ENCODE measurements around the gene CORO1C.
"Not testable (repeated sequence)": the region's sequence is repeated elsewhere in the genome, so short reads cannot be mapped to it uniquely, and the experiment has no call there.

The CORO1C gene

DNA sequence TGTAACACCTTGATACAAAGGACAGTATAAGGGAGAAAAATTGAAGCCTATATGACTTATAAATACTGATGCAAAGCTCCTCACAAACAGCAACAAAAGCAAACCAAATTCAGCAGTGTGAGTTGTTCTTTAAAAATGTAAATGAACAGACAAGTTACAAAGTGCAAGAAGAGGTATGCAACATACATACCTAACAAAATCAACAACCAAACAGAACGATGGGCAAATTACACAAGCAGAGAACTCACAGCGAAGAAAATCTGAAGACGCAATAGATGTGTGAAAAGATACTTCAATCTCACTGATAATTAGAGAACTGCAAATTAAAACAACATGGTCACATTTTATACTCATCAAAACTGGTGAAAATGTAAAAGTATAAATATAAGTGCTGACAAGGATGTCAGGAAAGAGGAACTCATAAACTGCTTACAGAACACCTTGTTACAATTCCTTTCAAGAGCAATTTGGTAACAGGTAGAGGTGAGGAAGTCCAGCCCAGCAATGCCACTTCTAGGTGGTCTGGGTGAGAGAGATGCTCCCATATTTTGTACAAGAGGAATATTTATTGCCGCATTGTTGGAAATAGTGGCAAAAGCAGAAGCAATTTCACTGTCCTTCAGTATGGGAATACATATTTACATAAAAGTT lies 47.3 kb downstream of the CORO1C start:
- FAIRE-seq, result no peak
- DNase-seq (ENCODE audit: extremely low spot score, insufficient read length, low read depth), result no peak

- no peak for DNase-seq (ENCODE audit: extremely low spot score, insufficient read length, low read depth)
- FAIRE-seq, result no peak
Observed at GRCh38 chr12:108681317-108681716, 50.0 kb downstream of the CORO1C start.

GRCh38 chr12:108679106-108679681 lies 52.1 kb downstream of the CORO1C start:
- no peak for FAIRE-seq

GRCh38 chr12:108678104-108678730 lies 53.1 kb downstream of the CORO1C start:
- DNase-seq (ENCODE audit: extremely low spot score, insufficient read length, low read depth) (no peak), FAIRE-seq (no peak)

More at GRCh38 chr12:108679106-108679681, 52.1 kb downstream of the CORO1C start:
- DNase-seq (ENCODE audit: extremely low spot score, insufficient read length, low read depth), result no peak

- FAIRE-seq (no peak), DNase-seq (ENCODE audit: extremely low spot score, insufficient read length, low read depth) (no peak)
Observed at GRCh38 chr12:108677381-108677780, 53.9 kb downstream of the CORO1C start.

DNA sequence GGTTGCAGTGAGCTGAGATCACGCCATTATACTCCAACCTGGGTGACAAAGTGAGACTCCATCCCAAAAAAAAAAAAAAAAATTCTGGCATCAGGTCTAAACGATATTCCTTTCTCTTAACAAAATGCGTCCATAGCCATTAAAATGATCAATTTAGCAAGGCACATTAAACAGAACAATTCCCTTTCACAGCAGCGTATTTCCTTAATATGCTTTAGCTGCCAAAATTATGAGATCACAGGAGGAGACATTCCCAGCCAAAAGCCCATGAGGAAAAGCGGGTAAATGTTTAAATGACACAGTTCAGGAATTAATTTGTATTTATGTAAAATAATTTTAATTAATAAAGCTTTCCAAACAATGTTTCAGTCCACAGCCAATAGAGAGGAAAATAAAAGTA lies 54.6 kb downstream of the CORO1C start:
- FAIRE-seq (no peak), DNase-seq (ENCODE audit: extremely low spot score, insufficient read length, low read depth) (no peak)

- FAIRE-seq, result no peak
Observed at GRCh38 chr12:108675792-108676191, 55.5 kb downstream of the CORO1C start.

DNA sequence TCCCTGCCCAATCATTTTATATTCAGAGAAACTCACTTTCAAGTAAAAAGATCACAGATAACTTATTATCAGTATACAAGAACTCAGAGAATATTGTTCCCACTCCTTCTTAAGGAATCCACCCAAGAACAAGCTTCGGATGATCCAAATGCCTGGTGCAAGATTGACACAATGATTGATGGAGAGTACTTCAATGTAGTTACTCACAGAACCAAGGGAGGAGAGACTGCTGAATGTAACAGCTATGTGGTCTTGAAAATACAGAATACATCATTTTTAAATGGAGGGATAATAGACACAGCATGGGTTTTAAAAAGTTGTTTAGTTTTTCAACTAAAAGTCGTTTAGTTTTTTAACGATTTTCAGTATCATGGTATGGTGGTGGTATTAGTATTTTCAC lies 59.3 kb downstream of the CORO1C start:
- DNase-seq (ENCODE audit: extremely low spot score, insufficient read length, low read depth), result no peak
- FAIRE-seq, result no peak

More at GRCh38 chr12:108675792-108676191, 55.5 kb downstream of the CORO1C start:
- no peak for DNase-seq (ENCODE audit: extremely low spot score, insufficient read length, low read depth)

DNA sequence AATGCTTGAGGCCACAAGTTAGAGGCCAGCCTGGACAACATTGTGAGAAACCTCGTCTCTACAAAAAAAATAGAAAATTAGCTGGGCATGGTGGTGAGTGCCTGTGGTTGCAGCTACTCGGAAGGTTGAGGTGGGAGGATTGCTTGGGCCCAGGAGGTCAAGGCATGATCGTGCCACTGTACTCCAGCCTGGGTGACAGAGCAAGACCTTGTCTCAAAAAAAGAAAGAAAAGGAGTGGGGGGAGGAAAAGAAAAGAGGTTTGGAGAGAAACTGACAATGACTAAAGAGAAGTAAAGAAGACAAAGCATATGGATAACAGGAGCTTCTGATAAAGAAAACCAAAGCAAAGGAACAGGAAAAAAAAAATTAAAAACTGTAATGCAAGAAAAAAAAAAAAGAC lies 60.2 kb downstream of the CORO1C start:
- DNase-seq (ENCODE audit: extremely low spot score, insufficient read length, low read depth), result no peak
- no peak for FAIRE-seq

DNA sequence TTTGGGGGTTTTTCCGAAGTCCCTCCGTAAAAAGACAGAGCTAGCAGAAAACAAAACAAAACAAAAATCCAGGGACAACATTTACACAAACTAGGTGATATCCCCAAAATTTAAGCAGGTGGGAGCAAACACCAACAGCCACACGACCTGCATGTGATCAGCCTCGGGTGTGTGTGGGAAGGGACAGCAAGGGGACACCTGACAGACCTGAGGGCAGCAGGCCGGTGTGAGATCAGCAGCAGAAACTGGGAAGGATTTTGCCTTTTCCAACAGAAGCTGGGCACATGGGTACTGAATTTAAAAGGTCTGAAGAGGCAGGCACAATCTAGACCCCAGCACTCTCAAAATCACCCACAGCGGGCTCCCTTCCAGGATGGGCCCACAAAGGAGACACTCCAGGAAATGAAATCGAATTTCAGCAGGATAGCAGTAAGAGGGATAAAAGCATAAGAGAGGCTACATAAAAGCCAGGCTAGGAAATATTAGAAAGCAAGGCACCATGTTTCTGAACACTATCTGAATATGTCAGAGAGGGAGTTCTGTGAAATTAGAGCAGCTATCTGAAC lies 61.2 kb downstream of the CORO1C start:
- FAIRE-seq, result no peak

DNA sequence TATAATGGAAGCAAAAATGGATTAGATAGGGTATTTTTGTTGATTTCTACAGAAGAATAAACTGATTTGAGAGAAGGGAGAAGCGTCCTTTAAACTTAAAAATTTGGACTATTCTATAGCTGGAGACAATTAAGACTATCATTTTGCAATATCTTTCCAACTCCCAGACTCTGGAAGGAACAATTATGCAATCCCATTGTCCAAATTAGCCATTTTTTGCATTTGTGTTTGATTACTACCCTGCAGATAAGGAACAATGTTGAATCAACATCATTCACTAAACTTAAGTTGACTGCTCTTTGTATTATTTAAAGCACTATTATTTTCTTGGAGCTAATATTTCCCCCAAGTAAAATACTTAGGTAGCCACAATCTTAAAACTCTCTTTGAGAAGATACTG lies 62.8 kb downstream of the CORO1C start:
- no peak for FAIRE-seq

More for the DNA sequence above, 61.2 kb downstream of the CORO1C start:
- no peak for DNase-seq (ENCODE audit: extremely low spot score, insufficient read length, low read depth)

GRCh38 chr12:108668063-108668462 lies 63.3 kb downstream of the CORO1C start:
- DNase-seq (ENCODE audit: extremely low spot score, insufficient read length, low read depth) (no peak), FAIRE-seq (no peak)

More for the DNA sequence above, 62.8 kb downstream of the CORO1C start:
- no peak for DNase-seq (ENCODE audit: extremely low spot score, insufficient read length, low read depth)

GRCh38 chr12:108667349-108667748 lies 64.0 kb downstream of the CORO1C start:
- FAIRE-seq (no peak), DNase-seq (ENCODE audit: extremely low spot score, insufficient read length, low read depth) (no peak)

- FAIRE-seq, result no peak
- DNase-seq (ENCODE audit: extremely low spot score, insufficient read length, low read depth), result no peak
Observed at GRCh38 chr12:108666401-108666881, 64.9 kb downstream of the CORO1C start.

GRCh38 chr12:108665608-108666202 lies 65.6 kb downstream of the CORO1C start:
- FAIRE-seq (no peak), DNase-seq (ENCODE audit: extremely low spot score, insufficient read length, low read depth) (no peak)

DNA sequence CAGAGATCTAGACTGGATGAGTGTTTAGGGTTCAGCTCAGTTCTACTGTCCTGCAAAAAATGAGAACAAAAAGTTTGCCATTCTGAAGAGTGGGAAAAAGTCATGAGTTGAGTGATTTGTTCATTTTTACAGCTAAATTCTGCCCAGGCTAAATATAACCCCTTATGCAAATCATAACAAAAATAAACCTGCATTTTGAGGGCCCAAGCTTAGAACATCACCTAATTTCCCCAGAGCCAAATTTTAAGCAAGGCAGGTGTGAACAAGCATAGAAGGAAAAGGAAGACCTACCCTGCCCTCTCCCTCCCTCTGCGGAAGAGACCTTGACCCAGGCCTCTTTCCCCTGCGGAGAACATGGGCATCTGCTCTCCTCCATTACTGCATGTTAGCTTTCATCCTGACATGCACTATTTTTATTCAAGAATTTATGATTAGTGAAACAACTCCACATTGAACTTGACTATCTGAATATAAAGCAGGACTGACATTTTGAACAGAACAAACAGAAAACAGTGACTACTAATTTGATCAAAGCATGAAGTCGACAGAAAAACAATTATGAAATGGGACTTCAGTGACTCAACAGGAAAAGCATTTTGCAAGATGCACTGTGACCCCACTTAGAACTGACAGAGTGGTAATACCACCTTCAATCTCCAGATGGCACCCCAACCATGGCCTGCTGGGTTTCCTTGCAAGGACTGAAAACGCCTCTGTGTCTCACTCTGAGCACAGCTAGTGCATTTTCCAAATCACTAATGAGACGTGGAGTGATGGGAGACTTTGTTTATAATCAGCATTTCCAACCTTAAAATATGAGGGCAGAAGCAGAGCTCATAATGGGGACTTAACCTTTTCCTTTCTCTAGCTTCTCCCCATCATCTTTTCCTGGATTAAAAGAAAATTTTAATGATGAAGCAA lies 66.7 kb downstream of the CORO1C start:
- FAIRE-seq (peak; percentile 90), DNase-seq (ENCODE audit: extremely low spot score, insufficient read length, low read depth) (peak; percentile 56)

- no peak for FAIRE-seq
Observed at GRCh38 chr12:108663324-108664015, 67.8 kb downstream of the CORO1C start.

GRCh38 chr12:108658115-108658514 lies 73.2 kb downstream of the CORO1C start:
- DNase-seq (ENCODE audit: extremely low spot score, insufficient read length, low read depth); FAIRE-seq: not testable (repeated sequence)

More at GRCh38 chr12:108663324-108664015, 67.8 kb downstream of the CORO1C start:
- DNase-seq (ENCODE audit: extremely low spot score, insufficient read length, low read depth), result no peak

All from GM18507 (cell line).